ENCODE results near the gene SREBF2. TPM values are rescaled to one million over a fixed set of nuclear protein-coding genes. Genes with fewer than 3 reads are reported as not detected.

SREBF2 gene
- total and polyA plus RNA-seq, 9 of the 15 experiments (the other 6 are each of a cell fraction or from before 2014, with no cell fraction given), result 1.1 to 84.2 (median 26.9) TPM

GRCh38 chr22:41940832-41941765 lies 108.2 kb downstream of the SREBF2 start (continued):
- TF ChIP-seq MYNN (IDR thresholded peaks at IDR 0.05) (0 out of 2 replicates have a peak, but pooled peaks have one; percentile 14), MYNN (CRISPR knock-in tag; IDR thresholded peaks at IDR 0.05) (no peak), TGIF2 (CRISPR knock-in tag; IDR thresholded peaks at IDR 0.05) (no peak), CTBP1 (IDR thresholded peaks at IDR 0.05; ENCODE audit: borderline replicate concordance) (0 out of 2 replicates have a peak, but pooled peaks have one; percentile 27), ARID1B (IDR thresholded peaks at IDR 0.05) (no peak), ZBTB26 (CRISPR knock-in tag; IDR thresholded peaks at IDR 0.05) (no peak), CREM (IDR thresholded peaks at IDR 0.05; ENCODE audit: low read depth) (0 out of 2 replicates have a peak, but pooled peaks have one; percentile 17), ZFP1 (CRISPR knock-in tag; IDR thresholded peaks at IDR 0.05) (no peak), KHSRP (IDR thresholded peaks at IDR 0.05) (no peak), ZNF280A (IDR thresholded peaks at IDR 0.05; ENCODE audit: low read depth, partially characterized antibody) (no peak), E2F1 (CRISPR knock-in tag; IDR thresholded peaks at IDR 0.05) (no peak), ELK3 (CRISPR knock-in tag; IDR thresholded peaks at IDR 0.05) (no peak), ETV5 (CRISPR knock-in tag; IDR thresholded peaks at IDR 0.05; ENCODE audit: low read depth) (0 out of 2 replicates have a peak, but pooled peaks have one; percentile 37), NFRKB (IDR thresholded peaks at IDR 0.05; ENCODE audit: low read depth) (no peak), TCFL5 (CRISPR knock-in tag; conservative IDR thresholded peaks at IDR 0.05) (no peak), HMG20B (CRISPR knock-in tag; IDR thresholded peaks at IDR 0.05) (no peak), EGR1 (conservative IDR thresholded peaks at IDR 0.05) (no peak), ZFP36 (IDR thresholded peaks at IDR 0.05; ENCODE audit: low read depth, low read length, partially characterized antibody) (no peak), RAD21 (CRISPR knock-in tag; conservative IDR thresholded peaks at IDR 0.05 in 1 of 2, IDR thresholded peaks at IDR 0.05 in 1 of 2) (peak; percentile 76 to 78), MED1 (CRISPR knock-in tag; IDR thresholded peaks at IDR 0.05; ENCODE audit: borderline replicate concordance) (no peak), DEAF1 (CRISPR knock-in tag; IDR thresholded peaks at IDR 0.05) (peak; percentile 45)
